A549 (cell line): Measurements from ENCODE around the gene ADCY7.

Experiments used
- ESRRA ChIP-seq: fragments of 150-350 bp; IDR thresholded peaks from 2 replicates; pipeline ENCODE4 v1.6.1; 2014; ENCODE audit warnings: mild to moderate bottlenecking, low read length, borderline replicate concordance
- JUN ChIP-seq, 2 experiments: fragments of >200 bp; sonication (Bioruptor Twin); formaldehyde crosslinking; IDR thresholded peaks; 2 replicates in 1 of 2; 3 replicates in 1 of 2; pipeline ENCODE4 v1.6.1; 2016 to 2017
- MYC ChIP-seq: IDR thresholded peaks from 2 replicates; pipeline ENCODE4 v1.6.1; 2012; ENCODE audit warnings: mild to moderate bottlenecking, inconsistent platforms, low read length, improper control_type of control experiment, borderline replicate concordance
- POLR2A ChIP-seq: IDR thresholded peaks from 2 replicates; pipeline ENCODE4 v1.6.1; 2012; ENCODE audit warnings: mild to moderate bottlenecking, low read length
- ZSCAN20 ChIP-seq: fragments of 250-450 bp; sonication (Bioruptor Pico); IDR thresholded peaks from 2 replicates; pipeline ENCODE4 v1.8.0; 2022; ENCODE audit warnings: mild to moderate bottlenecking, moderate library complexity
- TF ChIP-seq, protein P1 (sequence below): fragments of >200 bp; sonication (Bioruptor Twin); formaldehyde crosslinking; IDR thresholded peaks from 3 replicates; pipeline ENCODE4 v1.5.1; 2016
- TF ChIP-seq, protein P2 (sequence below): fragments of 450-650 bp; IDR thresholded peaks from 2 replicates; pipeline ENCODE4 v1.6.1; 2014; ENCODE audit warnings: antibody characterized with exemption

DNA sequence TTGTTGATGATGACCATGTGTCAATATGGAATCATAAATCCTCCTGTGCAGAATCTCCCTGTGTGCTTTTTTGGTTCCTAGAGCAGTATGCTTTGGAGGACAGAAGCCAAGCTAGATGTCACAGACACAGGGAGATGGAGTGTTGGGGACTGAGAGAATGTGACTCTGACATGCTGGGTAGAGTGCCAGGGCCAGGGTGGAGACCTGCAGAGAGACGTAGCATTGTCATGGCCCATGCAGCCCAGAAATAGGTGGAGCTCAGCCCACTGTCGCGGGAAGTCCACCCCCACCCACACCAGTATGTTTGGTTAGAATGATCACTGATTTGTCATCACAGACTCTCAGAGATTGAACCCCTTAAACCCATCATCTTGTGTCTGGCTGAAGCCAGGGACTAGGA lies 39.2 kb upstream of the ADCY7 start:
- no peak for TF ChIP-seq ESRRA
- TF ChIP-seq, protein P1, sequence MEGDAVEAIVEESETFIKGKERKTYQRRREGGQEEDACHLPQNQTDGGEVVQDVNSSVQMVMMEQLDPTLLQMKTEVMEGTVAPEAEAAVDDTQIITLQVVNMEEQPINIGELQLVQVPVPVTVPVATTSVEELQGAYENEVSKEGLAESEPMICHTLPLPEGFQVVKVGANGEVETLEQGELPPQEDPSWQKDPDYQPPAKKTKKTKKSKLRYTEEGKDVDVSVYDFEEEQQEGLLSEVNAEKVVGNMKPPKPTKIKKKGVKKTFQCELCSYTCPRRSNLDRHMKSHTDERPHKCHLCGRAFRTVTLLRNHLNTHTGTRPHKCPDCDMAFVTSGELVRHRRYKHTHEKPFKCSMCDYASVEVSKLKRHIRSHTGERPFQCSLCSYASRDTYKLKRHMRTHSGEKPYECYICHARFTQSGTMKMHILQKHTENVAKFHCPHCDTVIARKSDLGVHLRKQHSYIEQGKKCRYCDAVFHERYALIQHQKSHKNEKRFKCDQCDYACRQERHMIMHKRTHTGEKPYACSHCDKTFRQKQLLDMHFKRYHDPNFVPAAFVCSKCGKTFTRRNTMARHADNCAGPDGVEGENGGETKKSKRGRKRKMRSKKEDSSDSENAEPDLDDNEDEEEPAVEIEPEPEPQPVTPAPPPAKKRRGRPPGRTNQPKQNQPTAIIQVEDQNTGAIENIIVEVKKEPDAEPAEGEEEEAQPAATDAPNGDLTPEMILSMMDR: no peak
- TF ChIP-seq, protein P2, sequence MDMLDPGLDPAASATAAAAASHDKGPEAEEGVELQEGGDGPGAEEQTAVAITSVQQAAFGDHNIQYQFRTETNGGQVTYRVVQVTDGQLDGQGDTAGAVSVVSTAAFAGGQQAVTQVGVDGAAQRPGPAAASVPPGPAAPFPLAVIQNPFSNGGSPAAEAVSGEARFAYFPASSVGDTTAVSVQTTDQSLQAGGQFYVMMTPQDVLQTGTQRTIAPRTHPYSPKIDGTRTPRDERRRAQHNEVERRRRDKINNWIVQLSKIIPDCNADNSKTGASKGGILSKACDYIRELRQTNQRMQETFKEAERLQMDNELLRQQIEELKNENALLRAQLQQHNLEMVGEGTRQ: no peak
- TF ChIP-seq ZSCAN20 (CRISPR knock-in tag): no peak
- no peak for TF ChIP-seq JUN (IDR thresholded peaks at IDR 0.05)
- no peak for TF ChIP-seq MYC
- no peak for TF ChIP-seq POLR2A
